Gastroesophageal sphincter (tissue), 3 donors: ENCODE data around the gene DCUN1D4.

Experiments used
- CTCF ChIP-seq, 4 experiments: fragments of 200-600 bp in 2 of 4; fragments of 450-650 bp in 2 of 4; sonication (generic) in 1 of 4; IDR thresholded peaks; one replicate each; pipeline ENCODE4 v1.5.1; 2017 to 2019; ENCODE audit warnings: antibody characterized with exemption in 4 of 4, mild to moderate bottlenecking in 2 of 4, moderate library complexity in 2 of 4
- EP300 ChIP-seq: sonication (generic); formaldehyde crosslinking; IDR thresholded peaks from one replicate; pipeline ENCODE4 v1.6.1; 2017; ENCODE audit warnings: antibody characterized with exemption, mild to moderate bottlenecking
- POLR2A ChIP-seq, 2 donors: fragments of 450-650 bp; IDR thresholded peaks; one replicate each; pipeline ENCODE4 v1.6.1; 2017; ENCODE audit warnings: antibody characterized with exemption in 2 of 2, mild to moderate bottlenecking in 2 of 2, moderate library complexity in 1 of 2
- POLR2AphosphoS5 ChIP-seq: sonication (generic); formaldehyde crosslinking; IDR thresholded peaks from one replicate; pipeline ENCODE4 v1.6.1; 2017; ENCODE audit warnings: antibody characterized with exemption

- TF ChIP-seq POLR2AphosphoS5 (no peak), CTCF (IDR thresholded peaks at IDR 0.05) (no peak), POLR2A (IDR thresholded peaks at IDR 0.05) (no peak), EP300 (no peak)
Measured at GRCh38 chr4:51849430-51849829, 6.5 kb downstream of the DCUN1D4 start.
